Measurements from ENCODE around the gene LRBA. TPM values are rescaled to one million over a fixed set of nuclear protein-coding genes. Genes with fewer than 3 reads are reported as not detected.

The LRBA gene
- total and polyA plus RNA-seq, 2 of the 4 experiments (the other 2 are of a cell fraction) = 10.2 to 51.6 TPM

GRCh38 chr4:150402871-150403272 lies 612.2 kb downstream of the LRBA start:
- H3K4ac ChIP-seq (ENCODE audit: low read depth, low read length) = no peak overlapping the region
- in situ Hi-C loops (cut with MboI; ENCODE audit: low sequenced_read_pairs) = no loop called here
- peak overlapping the region; percentile 16 for H2AFZ ChIP-seq (replicated peaks; ENCODE audit: low read length, poor library complexity)
- H3K9me3 ChIP-seq (ENCODE audit: control insufficient read depth, insufficient read depth, low read length) = no peaks in the 10 kb centered on the region
- no peak overlapping the region for H2AK5ac ChIP-seq (ENCODE audit: low read depth, low read length)
- DNase-seq (peak; percentile 24), ATAC-seq (ENCODE audit: low read depth) (no peak; the same call in 1 of the 2 replicates)
- CTCF ChIA-PET = no interaction called here
- no peak overlapping the region for H2BK5ac ChIP-seq (ENCODE audit: low read depth, low read length, poor library complexity, severe bottlenecking)
- dilution Hi-C loops (cut with HindIII; ENCODE audit: low sequenced_read_pairs, unreplicated experiment) = no loop called here
- H3K4me1 ChIP-seq (ENCODE audit: control insufficient read depth, insufficient read depth, low read length) = peaks cover 3% of the 10 kb centered on the region; the same call in 1 of the 2 replicates
- intact Hi-C loops (cut with micrococcal nuclease) = no loop called here
- no peak overlapping the region for H4K8ac ChIP-seq (ENCODE audit: low read depth in 2 of 2, low read length in 2 of 2)
- no peak overlapping the region for H3K9ac ChIP-seq (ENCODE audit: low read depth, low read length)
- no peak overlapping the region for H3K23ac ChIP-seq (ENCODE audit: low read depth, low read length)
- H3K79me1 ChIP-seq (ENCODE audit: low read depth in 1 of 2, low read length in 2 of 2) = no peaks in the 10 kb centered on the region
- POLR2A ChIA-PET (ENCODE audit: unreplicated experiment) = no interaction called here
- H3K4me3 ChIP-seq (ENCODE audit: insufficient read depth, low read depth, low read length) = no peak overlapping the region
- no peaks in the 10 kb centered on the region for H4K20me1 ChIP-seq (ENCODE audit: insufficient read depth, low read length)
- no peak overlapping the region for H3K27ac ChIP-seq (ENCODE audit: insufficient read depth, low read length)
- H3K56ac ChIP-seq (ENCODE audit: extremely low read depth, insufficient read depth, low read length) = no peak overlapping the region
- BruUV-seq (replicated peaks) = no TSS peak
- no peak overlapping the region for H2BK15ac ChIP-seq (ENCODE audit: low read depth, low read length)
- H3K27me3 ChIP-seq (ENCODE audit: control insufficient read depth, insufficient read depth, low read length) = no peaks in the 10 kb centered on the region
- H3K36me3 ChIP-seq (ENCODE audit: control insufficient read depth, insufficient read depth, low read length) = peaks cover 1% of the 10 kb centered on the region; the same call in 1 of the 2 replicates
- no peak overlapping the region for H2BK20ac ChIP-seq (ENCODE audit: low read depth, low read length)
- no peak overlapping the region for H2AK9ac ChIP-seq (replicated peaks; ENCODE audit: low read depth, low read length, poor library complexity)
- H3K4me2 ChIP-seq (ENCODE audit: low read depth, low read length) = no peak overlapping the region
- H4K91ac ChIP-seq (ENCODE audit: insufficient read depth, low read depth, low read length) = no peak overlapping the region
- no peak overlapping the region for H3K18ac ChIP-seq (ENCODE audit: low read depth, low read length)
- no peak overlapping the region for H4K5ac ChIP-seq (ENCODE audit: low read depth, low read length)
- TF ChIP-seq BHLHE40 (IDR thresholded peaks at IDR 0.05; ENCODE audit: low read depth, low read length) (no peak), MAZ (IDR thresholded peaks at IDR 0.05; ENCODE audit: borderline replicate concordance, low read depth, low read length) (no peak), POLR2A (IDR thresholded peaks at IDR 0.05; ENCODE audit: low read depth, low read length) (no peak), SMC3 (IDR thresholded peaks at IDR 0.05; ENCODE audit: low read depth, low read length) (no peak), RFX5 (IDR thresholded peaks at IDR 0.05; ENCODE audit: low read depth, low read length) (no peak), NFE2L2 (IDR thresholded peaks at IDR 0.05; ENCODE audit: low read depth, low read length) (no peak), MXI1 (IDR thresholded peaks at IDR 0.05; ENCODE audit: borderline replicate concordance, low read depth, low read length) (no peak), RAD21 (IDR thresholded peaks at IDR 0.05; ENCODE audit: low read length) (no peak)
- H3K14ac ChIP-seq (replicated peaks; ENCODE audit: low read depth, low read length) = no peak overlapping the region
- no peak overlapping the region for H2BK120ac ChIP-seq (ENCODE audit: low read depth, low read length)
- WGBS, 2 experiments (ENCODE audit: extremely low coverage in 2 of 2, insufficient read length in 1 of 2) = 0% methylated on average over 1 of the region's 5 CpGs; no CpG with 5 or more reads in 1 of the 2 experiments
- no peaks in the 10 kb centered on the region for H3K9me1 ChIP-seq (ENCODE audit: insufficient read depth, low read length)
